MM.1S (cell line): Measurements from ENCODE around the gene CHST6.

ENCODE experiments used
- DNase-seq: peaks from one replicate; pipeline ENCODE4 v3.0.0-alpha.2; 2015
- H2AFZ ChIP-seq: fragments of 300-600 bp; sonication (generic); 2 replicates; pipeline ENCODE4 v1.6.0; 2016; ENCODE audit warnings: antibody characterized with exemption, low read length
- H3F3A ChIP-seq: fragments of 300-600 bp; sonication (generic); 2 replicates; pipeline ENCODE4 v1.6.1; 2016; ENCODE audit warnings: mild to moderate bottlenecking, antibody characterized with exemption, low read length, moderate library complexity, mixed read lengths; ENCODE audit not compliant: insufficient read depth
- H3K27ac ChIP-seq: fragments of 300-600 bp; sonication (generic); 2 replicates; pipeline ENCODE4 v1.5.1; 2016; ENCODE audit warnings: mild to moderate bottlenecking, low read length
- H3K27me3 ChIP-seq: fragments of 300-600 bp; sonication (generic); replicated peaks from 2 replicates; pipeline ENCODE4 v1.6.0; 2016; ENCODE audit warnings: low read length; ENCODE audit not compliant: insufficient read depth
- H3K36me3 ChIP-seq: fragments of 300-600 bp; sonication (generic); replicated peaks from 2 replicates; pipeline ENCODE4 v1.6.1; 2016; ENCODE audit warnings: mild to moderate bottlenecking, low read length, mixed read lengths; ENCODE audit not compliant: insufficient read depth
- H3K4me1 ChIP-seq: fragments of 300-600 bp; sonication (generic); 2 replicates; pipeline ENCODE4 v1.6.1; 2016; ENCODE audit warnings: low read length, mixed read lengths
- H3K4me2 ChIP-seq: fragments of 300-600 bp; sonication (generic); 2 replicates; pipeline ENCODE4 v1.6.0; 2016; ENCODE audit warnings: low read depth, low read length
- H3K4me3 ChIP-seq: fragments of 300-600 bp; sonication (generic); 2 replicates; pipeline ENCODE4 v1.5.1; 2016; ENCODE audit warnings: low read length, mixed read lengths
- H3K79me2 ChIP-seq: fragments of 300-600 bp; sonication (generic); 2 replicates; pipeline ENCODE4 v1.6.1; 2016; ENCODE audit warnings: mixed run types, low read length, mixed read lengths
- H3K9ac ChIP-seq: fragments of 300-600 bp; sonication (generic); 2 replicates; pipeline ENCODE4 v1.6.1; 2016; ENCODE audit warnings: low read length, mixed read lengths
- H3K9me2 ChIP-seq: fragments of 300-600 bp; sonication (generic); replicated peaks from 2 replicates; pipeline ENCODE4 v1.6.1; 2016; ENCODE audit warnings: mild to moderate bottlenecking, low read length, mixed read lengths; ENCODE audit not compliant: insufficient read depth
- H3K9me3 ChIP-seq: fragments of 300-600 bp; sonication (generic); replicated peaks from 2 replicates; pipeline ENCODE4 v1.6.1; 2016; ENCODE audit warnings: mild to moderate bottlenecking, low read length, mixed read lengths; ENCODE audit not compliant: insufficient read depth
- H4K20me1 ChIP-seq: fragments of 300-600 bp; sonication (generic); 2 replicates; pipeline ENCODE4 v1.6.1; 2016; ENCODE audit warnings: mild to moderate bottlenecking, low read length, moderate library complexity, mixed read lengths; ENCODE audit not compliant: insufficient read depth
- CTCF ChIP-seq: fragments of 300-600 bp; sonication (generic); IDR thresholded peaks from 2 replicates; pipeline ENCODE4 v1.5.1; 2016; ENCODE audit warnings: antibody characterized with exemption, low read length, mixed read lengths
- EZH2 ChIP-seq: fragments of 300-600 bp; sonication (generic); optimal IDR thresholded peaks from 2 replicates; pipeline ENCODE3; 2017; ENCODE audit warnings: low read depth, mild to moderate bottlenecking, antibody characterized with exemption, low read length, mixed read lengths
- EZH2phosphoT487 ChIP-seq: fragments of 300-600 bp; sonication (generic); IDR thresholded peaks from 2 replicates; pipeline ENCODE4 v1.6.1; 2018; ENCODE audit warnings: antibody characterized with exemption, low read length

Gene CHST6

GRCh38 chr16:75459691-75460090 lies 35.5 kb downstream of the CHST6 start:
- Histone ChIP-seq H3K9ac (no peak overlapping the region), H3K27me3 (no peaks in the 10 kb centered on the region), H3K4me1 (no peaks in the 10 kb centered on the region), H3K9me3 (no peaks in the 10 kb centered on the region), H3F3A (no peaks in the 10 kb centered on the region), H3K79me2 (peaks cover 74% of the 10 kb centered on the region), H3K36me3 (no peaks in the 10 kb centered on the region), H4K20me1 (no peaks in the 10 kb centered on the region), H3K4me2 (no peak overlapping the region), H3K9me2 (no peaks in the 10 kb centered on the region), H3K27ac (no peak overlapping the region), H2AFZ (no peak overlapping the region), H3K4me3 (no peak overlapping the region)
- TF ChIP-seq CTCF (no peak), EZH2phosphoT487 (no peak), EZH2 (no peak)
- no peak for DNase-seq

GRCh38 chr16:75458439-75458838 lies 36.8 kb downstream of the CHST6 start:
- H2AFZ ChIP-seq, result no peak overlapping the region
- H3K9me3 ChIP-seq, result no peaks in the 10 kb centered on the region
- H3K36me3 ChIP-seq, result no peaks in the 10 kb centered on the region
- no peak overlapping the region for H3K27ac ChIP-seq
- no peaks in the 10 kb centered on the region for H3K4me1 ChIP-seq
- H3K27me3 ChIP-seq, result no peaks in the 10 kb centered on the region
- no peak overlapping the region for H3K9ac ChIP-seq
- no peaks in the 10 kb centered on the region for H4K20me1 ChIP-seq
- DNase-seq, result no peak
- H3K9me2 ChIP-seq, result no peaks in the 10 kb centered on the region
- H3K4me2 ChIP-seq, result no peak overlapping the region
- no peak for TF ChIP-seq EZH2phosphoT487
- no peak for TF ChIP-seq CTCF
- no peak for TF ChIP-seq EZH2
- H3F3A ChIP-seq, result no peaks in the 10 kb centered on the region
- H3K79me2 ChIP-seq, result peaks cover 78% of the 10 kb centered on the region
- no peak overlapping the region for H3K4me3 ChIP-seq

- no peaks in the 10 kb centered on the region for H3K9me2 ChIP-seq
- no peak overlapping the region for H3K4me3 ChIP-seq
- no peak overlapping the region for H3K9ac ChIP-seq
- no peak overlapping the region for H3K4me2 ChIP-seq
- no peaks in the 10 kb centered on the region for H4K20me1 ChIP-seq
- peaks cover 78% of the 10 kb centered on the region for H3K79me2 ChIP-seq
- no peak overlapping the region for H3K27ac ChIP-seq
- no peak overlapping the region for H2AFZ ChIP-seq
- no peaks in the 10 kb centered on the region for H3K4me1 ChIP-seq
- no peaks in the 10 kb centered on the region for H3K9me3 ChIP-seq
- TF ChIP-seq CTCF, result no peak
- TF ChIP-seq EZH2, result no peak
- no peak for TF ChIP-seq EZH2phosphoT487
- no peaks in the 10 kb centered on the region for H3F3A ChIP-seq
- H3K36me3 ChIP-seq, result no peaks in the 10 kb centered on the region
- no peak for DNase-seq
- H3K27me3 ChIP-seq, result no peaks in the 10 kb centered on the region
Observed at GRCh38 chr16:75458029-75458428, 37.2 kb downstream of the CHST6 start.
